ENCODE measurements around the gene KCNQ5. TPM values are rescaled to one million over a fixed set of nuclear protein-coding genes. Genes with fewer than 3 reads are reported as not detected.

Gene KCNQ5
- polyA plus RNA-seq, 3 donors: not detected

DNA sequence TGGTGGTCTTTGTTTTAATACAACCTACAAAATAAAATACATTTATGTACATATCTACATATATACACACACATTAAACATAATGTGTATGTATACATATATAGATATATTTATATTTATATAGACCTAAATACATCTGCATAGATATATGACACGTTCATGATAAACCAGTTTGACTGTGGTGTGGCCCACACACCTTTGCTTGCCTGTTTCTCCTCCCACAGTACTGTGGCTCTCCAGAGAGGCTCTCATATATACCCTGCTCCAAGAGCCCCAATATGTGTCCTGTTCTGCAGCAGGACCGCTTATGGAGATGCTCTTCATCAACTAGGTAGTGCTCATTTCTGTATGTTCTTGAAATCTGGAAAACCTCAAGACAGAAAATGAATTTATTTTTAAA lies 207.0 kb downstream of the KCNQ5 start:
- no peak overlapping the region for H3K27ac Mint-ChIP-seq
- H3K9me3 ChIP-seq (replicated peaks in 1 of 2; ENCODE audit: control insufficient read depth in 1 of 2, insufficient read depth in 1 of 2, low read length in 2 of 2): no peaks in the 10 kb centered on the region
- WGBS (ENCODE audit: insufficient coverage): no CpG with 5 or more reads among the region's 2 CpGs
- no peaks in the 10 kb centered on the region for H3K27me3 Mint-ChIP-seq (ENCODE audit: low read depth in 3 of 3)
- no peak overlapping the region for H3K4me2 ChIP-seq (replicated peaks; ENCODE audit: extremely low read depth, low read length, poor library complexity, severe bottlenecking)
- H3K79me2 ChIP-seq (ENCODE audit: insufficient read depth, low read length): no peaks in the 10 kb centered on the region
- no peak for DNase-seq
- H3K4me1 Mint-ChIP-seq: peaks cover 11% of the 10 kb centered on the region
- H3K27me3 ChIP-seq (ENCODE audit: control insufficient read depth in 2 of 2, insufficient read depth in 2 of 2, low read length in 2 of 2): no peaks in the 10 kb centered on the region
- H3K9ac ChIP-seq (ENCODE audit: insufficient read depth, low read length, poor library complexity, severe bottlenecking): no peak overlapping the region
- H2AFZ ChIP-seq (ENCODE audit: insufficient read depth, low read depth, low read length, poor library complexity, severe bottlenecking): no peak overlapping the region
- H3K4me3 Mint-ChIP-seq: no peak overlapping the region
- peaks cover 0 to 2% of the 10 kb centered on the region in 2 donors for H3K4me1 ChIP-seq (ENCODE audit: control insufficient read depth in 1 of 2, insufficient read depth in 2 of 2, low read length in 2 of 2)
- intact Hi-C loops (cut with micrococcal nuclease): no loop called here
- H3K4me3 ChIP-seq (replicated peaks in 1 of 3; ENCODE audit: low read depth in 2 of 3, low read length in 3 of 3): no peak overlapping the region
- peaks cover 0 to 5% of the 10 kb centered on the region in 2 donors for H3K36me3 Mint-ChIP-seq
- TF ChIP-seq, protein P1, sequence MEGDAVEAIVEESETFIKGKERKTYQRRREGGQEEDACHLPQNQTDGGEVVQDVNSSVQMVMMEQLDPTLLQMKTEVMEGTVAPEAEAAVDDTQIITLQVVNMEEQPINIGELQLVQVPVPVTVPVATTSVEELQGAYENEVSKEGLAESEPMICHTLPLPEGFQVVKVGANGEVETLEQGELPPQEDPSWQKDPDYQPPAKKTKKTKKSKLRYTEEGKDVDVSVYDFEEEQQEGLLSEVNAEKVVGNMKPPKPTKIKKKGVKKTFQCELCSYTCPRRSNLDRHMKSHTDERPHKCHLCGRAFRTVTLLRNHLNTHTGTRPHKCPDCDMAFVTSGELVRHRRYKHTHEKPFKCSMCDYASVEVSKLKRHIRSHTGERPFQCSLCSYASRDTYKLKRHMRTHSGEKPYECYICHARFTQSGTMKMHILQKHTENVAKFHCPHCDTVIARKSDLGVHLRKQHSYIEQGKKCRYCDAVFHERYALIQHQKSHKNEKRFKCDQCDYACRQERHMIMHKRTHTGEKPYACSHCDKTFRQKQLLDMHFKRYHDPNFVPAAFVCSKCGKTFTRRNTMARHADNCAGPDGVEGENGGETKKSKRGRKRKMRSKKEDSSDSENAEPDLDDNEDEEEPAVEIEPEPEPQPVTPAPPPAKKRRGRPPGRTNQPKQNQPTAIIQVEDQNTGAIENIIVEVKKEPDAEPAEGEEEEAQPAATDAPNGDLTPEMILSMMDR (IDR thresholded peaks at IDR 0.05): no peak
- no peak overlapping the region for H3K27ac ChIP-seq (ENCODE audit: low read depth in 1 of 2, low read length in 2 of 2)
- H3K9me3 Mint-ChIP-seq: peaks cover 0 to 12% (median 6%) of the 10 kb centered on the region in 7 donors
- no peaks in the 10 kb centered on the region for H3K36me3 ChIP-seq (replicated peaks in 1 of 2; ENCODE audit: control insufficient read depth in 1 of 2, insufficient read depth in 2 of 2, low read length in 2 of 2)
- H4K20me1 ChIP-seq (ENCODE audit: insufficient read depth, low read length): no peaks in the 10 kb centered on the region

DNA sequence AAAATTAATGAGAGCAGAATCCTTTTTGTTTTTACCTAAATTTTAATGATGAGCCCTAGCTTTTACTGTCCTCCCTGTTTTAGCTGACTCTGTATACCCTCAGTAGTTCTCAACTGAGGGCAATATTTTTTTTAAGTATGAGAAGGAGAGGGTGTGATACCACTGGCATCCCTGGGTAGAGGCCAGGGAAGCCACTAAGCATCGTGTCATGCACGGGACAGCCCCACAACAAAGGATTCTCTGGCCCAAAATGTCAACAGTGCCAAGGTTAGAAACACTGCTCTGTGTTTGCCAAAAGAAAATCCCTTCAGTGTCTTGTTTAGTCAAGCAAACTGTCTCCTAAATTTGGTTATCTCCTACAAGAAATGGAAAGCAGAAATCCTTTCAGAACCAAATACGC lies 210.4 kb downstream of the KCNQ5 start:
- intact Hi-C loops (cut with micrococcal nuclease): no loop called here
- Mint-ChIP-seq H3K27me3 (ENCODE audit: low read depth in 3 of 3) (no peaks in the 10 kb centered on the region), H3K27ac (no peak overlapping the region), H3K4me1 (no peaks in the 10 kb centered on the region), H3K36me3 (peaks cover 0 to 5% of the 10 kb centered on the region in 2 donors), H3K4me3 (no peak overlapping the region), H3K9me3 (peaks cover 0 to 12% (median 5%) of the 10 kb centered on the region in 7 donors)
- H3K27ac ChIP-seq (ENCODE audit: low read depth in 1 of 2, low read length in 2 of 2): no peak overlapping the region
- H3K4me1 ChIP-seq (ENCODE audit: control insufficient read depth in 1 of 2, insufficient read depth in 2 of 2, low read length in 2 of 2): no peaks in the 10 kb centered on the region
- H4K20me1 ChIP-seq (ENCODE audit: insufficient read depth, low read length): no peaks in the 10 kb centered on the region
- no peaks in the 10 kb centered on the region for H3K36me3 ChIP-seq (replicated peaks in 1 of 2; ENCODE audit: control insufficient read depth in 1 of 2, insufficient read depth in 2 of 2, low read length in 2 of 2)
- DNase-seq: no peak
- 83% methylated on average over 2 of the region's 3 CpGs for WGBS (ENCODE audit: insufficient coverage)
- TF ChIP-seq, protein P1 (IDR thresholded peaks at IDR 0.05): no peak
- no peaks in the 10 kb centered on the region for H3K27me3 ChIP-seq (ENCODE audit: control insufficient read depth in 2 of 2, insufficient read depth in 2 of 2, low read length in 2 of 2)
- H3K9me3 ChIP-seq (replicated peaks in 1 of 2; ENCODE audit: control insufficient read depth in 1 of 2, insufficient read depth in 1 of 2, low read length in 2 of 2): no peaks in the 10 kb centered on the region
- no peak overlapping the region for H3K4me3 ChIP-seq (replicated peaks in 1 of 3; ENCODE audit: low read depth in 2 of 3, low read length in 3 of 3)
- no peak overlapping the region for H2AFZ ChIP-seq (ENCODE audit: insufficient read depth, low read depth, low read length, poor library complexity, severe bottlenecking)
- H3K9ac ChIP-seq (ENCODE audit: insufficient read depth, low read length, poor library complexity, severe bottlenecking): no peak overlapping the region
- H3K79me2 ChIP-seq (ENCODE audit: insufficient read depth, low read length): no peaks in the 10 kb centered on the region
- no peak overlapping the region for H3K4me2 ChIP-seq (replicated peaks; ENCODE audit: extremely low read depth, low read length, poor library complexity, severe bottlenecking)

Data from CD14-positive monocyte (primary cell).